DOHH2 (cell line): ENCODE data around the gene ADGRG6.

Experiments used
- H3F3A ChIP-seq: fragments of 200-600 bp; sonication (generic), shearing (Covaris generic); 2 replicates; pipeline ENCODE4 v1.6.0; 2016; ENCODE audit warnings: antibody characterized with exemption, mild to moderate bottlenecking; ENCODE audit not compliant: control insufficient read depth, insufficient read depth
- H3K27ac ChIP-seq: fragments of 200-600 bp; sonication (generic); 2 replicates; pipeline ENCODE4 v1.5.1; 2014; ENCODE audit warnings: low read depth, mild to moderate bottlenecking, low read length, moderate library complexity
- H3K27me3 ChIP-seq: fragments of 200-600 bp; sonication (generic); 2 replicates; pipeline ENCODE4 v1.6.1; 2014; ENCODE audit warnings: mild to moderate bottlenecking, low read length, mixed read lengths; ENCODE audit not compliant: control insufficient read depth
- H3K36me3 ChIP-seq: fragments of 200-600 bp; sonication (generic); 2 replicates; pipeline ENCODE4 v1.6.1; 2014; ENCODE audit warnings: mild to moderate bottlenecking, low read length, moderate library complexity, mixed read lengths; ENCODE audit not compliant: control insufficient read depth
- H3K4me1 ChIP-seq: fragments of 200-600 bp; sonication (generic); 2 replicates; pipeline ENCODE4 v1.6.1; 2014; ENCODE audit warnings: mild to moderate bottlenecking, low read length, mixed read lengths; ENCODE audit not compliant: control insufficient read depth
- H3K4me2 ChIP-seq: fragments of 200-600 bp; sonication (generic); 2 replicates; pipeline ENCODE4 v1.6.0; 2014; ENCODE audit warnings: mild to moderate bottlenecking, low read length, moderate library complexity
- H3K4me3 ChIP-seq: fragments of 200-600 bp; sonication (generic); 2 replicates; pipeline ENCODE4 v1.5.1; 2014; ENCODE audit warnings: mild to moderate bottlenecking, low read length, mixed read lengths
- H3K79me2 ChIP-seq: fragments of 200-600 bp; sonication (generic); 2 replicates; pipeline ENCODE4 v1.6.1; 2014; ENCODE audit warnings: mild to moderate bottlenecking, low read length, mixed read lengths; ENCODE audit not compliant: control insufficient read depth
- H3K9me2 ChIP-seq: fragments of 200-600 bp; sonication (generic); replicated peaks from 2 replicates; pipeline ENCODE4 v1.6.1; 2014; ENCODE audit warnings: mild to moderate bottlenecking, low read length, mixed read lengths; ENCODE audit not compliant: control insufficient read depth
- H3K9me3 ChIP-seq: fragments of 200-600 bp; sonication (generic); 2 replicates; pipeline ENCODE4 v1.6.1; 2014; ENCODE audit warnings: antibody characterized with exemption, low read length, mixed read lengths; ENCODE audit not compliant: control insufficient read depth, insufficient read depth
- H4K20me1 ChIP-seq: fragments of 200-600 bp; sonication (generic); 2 replicates; pipeline ENCODE4 v1.6.0; 2014; ENCODE audit warnings: low read depth, mild to moderate bottlenecking, antibody characterized with exemption, low read length, moderate library complexity; ENCODE audit not compliant: control insufficient read depth, insufficient read depth
- CTCF ChIP-seq: fragments of 200-600 bp; sonication (generic); IDR thresholded peaks from one replicate; pipeline ENCODE4 v1.5.1; 2014; ENCODE audit warnings: antibody characterized with exemption, mild to moderate bottlenecking, low read depth, low read length; ENCODE audit not compliant: poor library complexity, severe bottlenecking
- EZH2phosphoT487 ChIP-seq: fragments of 200-600 bp; sonication (generic); IDR thresholded peaks from 2 replicates; pipeline ENCODE4 v1.6.1; 2017; ENCODE audit warnings: borderline replicate concordance, mild to moderate bottlenecking, antibody characterized with exemption, low read length, moderate library complexity, mixed read lengths

The ADGRG6 gene

GRCh38 chr6:142373268-142374090, 71.7 kb downstream of the ADGRG6 start:
- no peaks in the 10 kb centered on the region for H3K27me3 ChIP-seq
- H3K27ac ChIP-seq = no peak overlapping the region
- no peaks in the 10 kb centered on the region for H3F3A ChIP-seq
- H3K4me3 ChIP-seq = no peak overlapping the region
- H4K20me1 ChIP-seq = no peaks in the 10 kb centered on the region
- no peak for TF ChIP-seq EZH2phosphoT487
- no peaks in the 10 kb centered on the region for H3K4me1 ChIP-seq
- H3K36me3 ChIP-seq = no peaks in the 10 kb centered on the region
- no peak overlapping the region for H3K4me2 ChIP-seq
- no peaks in the 10 kb centered on the region for H3K9me2 ChIP-seq
- no peaks in the 10 kb centered on the region for H3K9me3 ChIP-seq
- H3K79me2 ChIP-seq = no peaks in the 10 kb centered on the region

- no peaks in the 10 kb centered on the region for H3K79me2 ChIP-seq
- no peak overlapping the region for H3K4me2 ChIP-seq
Observed at GRCh38 chr6:142374091-142374770, 72.4 kb downstream of the ADGRG6 start.

GRCh38 chr6:142374965-142375733, 73.3 kb downstream of the ADGRG6 start:
- Histone ChIP-seq H3K79me2 (no peaks in the 10 kb centered on the region), H3F3A (no peaks in the 10 kb centered on the region), H3K4me1 (no peaks in the 10 kb centered on the region), H3K36me3 (no peaks in the 10 kb centered on the region), H3K9me3 (no peaks in the 10 kb centered on the region), H3K27me3 (no peaks in the 10 kb centered on the region), H3K27ac (no peak overlapping the region), H3K4me3 (no peak overlapping the region), H4K20me1 (no peaks in the 10 kb centered on the region), H3K9me2 (no peaks in the 10 kb centered on the region), H3K4me2 (no peak overlapping the region)
- TF ChIP-seq CTCF = no peak
- no peak for TF ChIP-seq EZH2phosphoT487

More at GRCh38 chr6:142374091-142374770, 72.4 kb downstream of the ADGRG6 start:
- TF ChIP-seq CTCF (no peak), EZH2phosphoT487 (no peak)
- no peaks in the 10 kb centered on the region for H3K27me3 ChIP-seq
- no peak overlapping the region for H3K4me3 ChIP-seq
- H3K9me2 ChIP-seq = no peaks in the 10 kb centered on the region
- no peaks in the 10 kb centered on the region for H3K9me3 ChIP-seq
- H3K36me3 ChIP-seq = no peaks in the 10 kb centered on the region
- H4K20me1 ChIP-seq = no peaks in the 10 kb centered on the region
- H3K27ac ChIP-seq = no peak overlapping the region
- no peaks in the 10 kb centered on the region for H3K4me1 ChIP-seq
- H3F3A ChIP-seq = no peaks in the 10 kb centered on the region
